HG03196 (cell line): ENCODE results near the gene FAM13A.

ENCODE experiments used
- ATAC-seq: cut with Tn5 transposase; IDR thresholded peaks from one replicate; pipeline ENCODE4 v1.9.1; 2021; ENCODE audit not compliant: unreplicated experiment

FAM13A gene

GRCh38 chr4:88791274-88791673 lies 265.7 kb downstream of the FAM13A start:
- no peak for ATAC-seq

DNA sequence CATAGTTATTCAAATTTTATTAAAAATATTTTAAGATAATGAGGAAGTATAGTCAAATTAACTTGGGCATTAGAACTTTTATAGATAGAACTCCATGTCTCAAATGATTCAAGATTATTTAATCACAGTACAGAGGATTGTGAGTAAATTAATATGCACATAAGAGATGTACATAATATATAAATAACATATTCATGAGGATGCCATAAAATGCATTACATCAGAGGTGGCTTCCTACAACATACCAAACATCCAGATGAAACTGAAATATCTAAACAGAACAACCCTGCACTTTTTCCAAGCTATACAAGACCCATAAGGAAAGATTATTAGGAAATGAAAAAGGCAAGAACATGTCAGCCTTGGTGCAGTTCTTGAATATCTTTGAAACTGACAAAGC lies 268.1 kb downstream of the FAM13A start:
- no peak for ATAC-seq

DNA sequence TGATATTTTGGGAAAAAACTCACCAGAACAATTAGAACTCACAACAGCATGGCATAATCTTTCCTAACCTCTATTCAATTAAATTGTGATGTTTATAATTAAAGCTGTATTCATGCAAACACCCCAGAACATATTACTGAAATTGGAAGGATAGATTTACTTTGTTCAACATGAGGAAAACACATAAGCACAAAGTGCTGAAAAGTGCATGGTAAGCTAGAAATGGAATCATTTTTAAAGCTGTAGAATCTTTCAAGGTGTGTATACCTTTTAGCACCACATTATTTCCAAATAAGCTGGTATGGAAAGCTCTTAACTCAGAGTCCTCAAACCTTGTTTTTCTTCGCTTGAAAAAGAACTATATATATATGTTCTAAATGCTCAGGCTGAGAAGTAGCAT lies 268.6 kb downstream of the FAM13A start:
- ATAC-seq, result no peak

DNA sequence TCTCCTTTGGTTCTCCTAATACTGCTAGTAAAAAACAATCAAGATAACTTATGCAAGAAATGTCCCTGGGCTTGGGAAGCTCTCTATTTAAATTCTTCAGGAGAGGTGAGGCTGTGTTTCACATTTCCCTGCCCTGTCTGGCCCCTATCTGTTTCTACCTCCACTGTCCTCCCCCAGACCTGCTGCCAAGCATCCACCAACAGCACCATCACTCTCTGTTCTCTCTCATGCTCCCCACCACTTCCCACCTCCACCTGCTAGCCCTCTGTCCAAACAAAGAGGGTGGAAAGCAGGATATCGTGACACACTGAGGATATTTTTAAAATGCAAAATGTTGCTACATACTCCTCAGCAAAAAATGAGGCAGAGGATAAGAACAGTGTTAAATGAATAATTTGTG lies 271.0 kb downstream of the FAM13A start:
- no peak for ATAC-seq

GRCh38 chr4:88780389-88780788 lies 276.6 kb downstream of the FAM13A start:
- no peak for ATAC-seq

DNA sequence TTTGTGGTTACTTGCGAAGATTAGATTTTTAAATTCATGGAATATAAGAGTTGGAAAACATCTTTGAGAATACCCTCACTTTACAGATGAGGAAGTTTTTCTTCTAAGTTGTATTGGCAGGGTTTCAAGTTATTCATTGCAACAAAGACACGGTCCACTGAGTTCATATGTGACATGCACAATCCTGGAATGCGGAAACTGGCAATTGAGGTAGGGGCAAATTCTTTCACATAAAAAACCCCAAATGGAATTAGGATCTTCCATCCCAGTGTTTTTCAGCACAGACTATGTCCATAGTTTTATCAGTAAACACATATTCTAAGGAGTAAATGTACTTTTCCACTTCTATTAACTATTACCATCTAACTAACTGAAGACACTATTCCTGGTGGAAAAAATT lies 277.6 kb downstream of the FAM13A start:
- ATAC-seq, result no peak

GRCh38 chr4:88775529-88775928 lies 281.5 kb downstream of the FAM13A start:
- ATAC-seq, result no peak

DNA sequence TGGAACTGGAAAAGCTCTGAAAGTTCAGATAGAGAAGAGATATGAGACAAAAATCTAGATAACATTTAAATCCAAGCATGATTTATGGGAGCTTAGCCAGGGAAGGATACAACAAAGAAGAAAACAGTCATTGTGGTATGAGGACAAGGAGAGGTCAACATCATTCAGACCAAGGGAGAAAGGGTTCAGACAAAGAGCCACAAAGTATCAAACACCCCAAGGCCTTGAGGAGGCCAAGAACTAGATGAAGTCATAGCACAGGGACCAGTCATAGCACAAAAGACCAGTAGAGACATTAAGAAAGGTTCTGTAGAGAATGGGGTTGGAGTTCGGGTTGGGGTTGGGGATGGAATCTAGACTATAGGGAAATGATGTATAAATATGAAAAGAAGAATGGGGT lies 282.0 kb downstream of the FAM13A start:
- no peak for ATAC-seq

GRCh38 chr4:88771883-88772450 lies 285.0 kb downstream of the FAM13A start:
- ATAC-seq, result no peak

DNA sequence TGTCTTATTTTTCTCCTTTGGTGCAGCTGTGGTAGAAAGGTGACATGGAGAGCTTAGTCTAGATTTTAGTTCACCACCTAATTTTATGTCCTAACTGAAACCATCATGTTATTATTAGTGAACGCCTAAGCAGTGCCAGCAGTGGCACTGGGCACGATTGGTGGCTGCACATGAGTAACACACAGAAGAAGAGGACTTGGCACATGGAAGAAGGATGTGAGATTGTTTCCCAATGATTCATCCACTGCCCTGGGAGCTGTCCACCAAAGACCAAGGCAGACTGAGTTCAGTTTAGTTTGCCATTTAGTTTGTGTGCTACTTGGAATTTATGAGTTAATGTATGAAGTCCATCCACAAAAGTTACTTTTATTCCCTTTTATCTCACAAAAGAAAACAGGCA lies 291.3 kb downstream of the FAM13A start:
- no peak for ATAC-seq

GRCh38 chr4:88763075-88763474 lies 293.9 kb downstream of the FAM13A start:
- no peak for ATAC-seq

GRCh38 chr4:88761861-88762523 lies 295.0 kb downstream of the FAM13A start:
- ATAC-seq, result no peak

- ATAC-seq, result no peak
Measured at GRCh38 chr4:88761342-88761741, 295.6 kb downstream of the FAM13A start.

DNA sequence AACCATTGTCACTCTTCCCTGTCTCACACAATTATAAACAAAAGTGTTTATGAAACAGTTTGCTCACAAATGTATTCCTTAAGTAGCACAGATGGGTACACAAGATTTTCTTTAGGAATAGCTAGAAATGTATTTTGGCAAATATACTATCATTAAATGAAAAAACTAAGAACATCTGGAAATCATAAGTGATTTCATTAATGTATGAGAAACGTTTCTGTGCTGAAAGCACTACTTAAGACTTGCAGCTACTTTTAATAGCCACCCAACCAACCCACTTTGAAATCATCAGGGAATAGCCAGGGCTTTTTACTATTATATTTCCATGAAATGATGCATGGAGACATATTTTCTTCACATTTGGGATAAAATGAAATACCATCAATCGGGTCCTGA lies 297.1 kb downstream of the FAM13A start:
- ATAC-seq, result no peak

GRCh38 chr4:88759039-88759894 lies 297.7 kb downstream of the FAM13A start:
- no peak for ATAC-seq

GRCh38 chr4:88758264-88758663 lies 298.7 kb downstream of the FAM13A start:
- ATAC-seq, result no peak

GRCh38 chr4:88757776-88758175 lies 299.2 kb downstream of the FAM13A start:
- ATAC-seq, result no peak

DNA sequence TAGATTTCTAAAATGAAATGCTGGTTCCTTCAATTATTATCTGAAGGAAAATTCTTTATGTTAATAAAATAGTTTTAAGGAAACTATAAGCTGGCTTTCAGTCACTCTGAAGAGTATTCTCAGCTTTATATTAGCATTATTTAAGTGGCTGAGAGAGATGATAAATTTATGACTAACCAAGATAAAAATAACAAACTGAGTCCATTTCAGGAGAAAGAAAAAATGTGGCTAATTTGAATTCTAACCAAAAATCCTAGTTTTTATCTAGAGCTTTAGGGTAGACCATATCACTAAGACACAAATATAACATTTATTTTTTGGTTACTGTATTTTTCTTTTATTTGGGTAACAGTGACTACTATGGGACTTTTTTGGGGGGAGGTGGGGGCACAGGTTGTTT lies 299.9 kb downstream of the FAM13A start:
- ATAC-seq, result no peak

- ATAC-seq, result no peak
Measured at GRCh38 chr4:88756149-88756548, 300.8 kb downstream of the FAM13A start.

- no peak for ATAC-seq
Measured at GRCh38 chr4:88755454-88755853, 301.5 kb downstream of the FAM13A start.

DNA sequence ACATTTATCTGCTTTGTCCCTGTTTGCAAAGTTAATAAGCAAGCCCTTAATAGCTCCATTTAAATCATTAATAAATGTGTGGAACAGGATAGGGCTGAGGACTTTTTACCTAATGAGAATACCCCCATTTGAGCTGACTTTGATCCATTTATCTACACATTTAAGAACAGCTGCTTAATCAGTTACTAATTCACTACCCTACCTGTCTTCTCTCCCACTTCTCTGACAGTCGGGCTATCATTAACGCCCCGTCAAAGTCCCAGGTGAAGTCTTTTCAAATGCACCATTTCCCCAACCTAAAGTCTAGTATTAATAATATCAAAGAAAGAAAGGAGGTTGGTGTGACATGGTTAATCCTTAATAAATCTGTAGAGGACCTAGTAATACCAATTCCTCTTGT lies 302.2 kb downstream of the FAM13A start:
- ATAC-seq, result no peak
